Hepatocyte (in vitro differentiated cells): ENCODE results near the gene CMTM7.

ENCODE experiments used
- CTCF ChIP-seq: fragments of 200-600 bp; sonication (generic); IDR thresholded peaks from 2 replicates; pipeline ENCODE4 v1.5.1; 2016; ENCODE audit warnings: antibody characterized with exemption, mild to moderate bottlenecking; ENCODE audit not compliant: poor library complexity
- EZH2 ChIP-seq: fragments of 200-600 bp; sonication (generic); IDR thresholded peaks from 2 replicates; pipeline ENCODE4 v1.6.1; 2016; ENCODE audit warnings: antibody characterized with exemption, mild to moderate bottlenecking, borderline replicate concordance
- EZH2phosphoT487 ChIP-seq: fragments of 200-600 bp; sonication (generic); IDR thresholded peaks from one replicate; pipeline ENCODE4 v1.6.1; 2018; ENCODE audit warnings: antibody characterized with exemption, mild to moderate bottlenecking, low read depth, moderate library complexity; ENCODE audit not compliant: unreplicated experiment, severe bottlenecking

GRCh38 chr3:32422943-32423342, 31.3 kb downstream of the CMTM7 start:
- TF ChIP-seq CTCF (no peak), EZH2 (no peak), EZH2phosphoT487 (no peak)
